ENCODE data around the gene RASIP1.
"Not testable (repeated sequence)": the region's sequence is repeated elsewhere in the genome, so short reads cannot be mapped to it uniquely, and the experiment has no call there.

The RASIP1 gene

DNA sequence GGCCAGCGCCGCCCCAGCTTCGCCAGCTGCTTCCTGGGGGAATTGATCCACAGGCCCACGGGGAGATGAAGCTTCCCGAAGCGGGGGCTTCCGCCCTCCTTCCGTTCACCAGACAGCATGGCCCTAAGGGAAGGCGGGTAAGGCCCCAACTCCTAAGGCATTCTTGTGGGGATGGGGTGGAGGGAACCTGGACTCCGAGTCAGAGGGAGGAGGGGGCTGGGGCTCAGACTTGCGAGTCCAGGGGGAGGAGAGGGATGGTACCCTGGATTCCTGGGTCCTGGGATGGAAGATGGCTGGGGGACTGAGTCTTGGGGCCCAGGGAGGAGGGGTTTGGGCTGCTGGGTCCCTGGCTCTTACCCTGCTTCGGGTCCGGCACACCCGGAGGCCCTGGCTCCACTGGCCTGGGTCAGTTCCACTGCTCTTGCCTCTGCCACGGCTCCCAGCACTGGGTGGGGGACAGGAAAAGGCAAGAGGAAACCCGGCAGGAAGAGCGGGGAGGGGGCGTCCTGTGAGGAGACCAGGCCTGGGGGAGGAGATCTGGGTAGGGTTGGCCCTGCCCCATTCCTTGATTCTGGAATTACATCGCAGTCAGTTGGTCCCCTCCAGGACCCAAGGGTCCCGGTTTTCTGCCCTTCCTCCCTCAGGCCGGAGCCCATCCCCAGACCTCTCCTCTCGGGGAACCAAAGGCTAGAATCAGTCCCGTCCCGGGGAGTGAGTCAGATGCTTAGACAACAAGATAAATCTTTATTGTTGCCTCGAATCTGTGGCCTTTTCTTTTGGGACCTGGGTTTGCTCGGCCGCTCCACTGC is at the start of gene RASIP1:
TSS of gene RASIP1 (minus strand) at position 447 of the 809 bp plus-strand sequence. CDS start at position 119, 328 bp downstream.
- no peak for DNase-seq (ENCODE audit: low spot score)

DNA sequence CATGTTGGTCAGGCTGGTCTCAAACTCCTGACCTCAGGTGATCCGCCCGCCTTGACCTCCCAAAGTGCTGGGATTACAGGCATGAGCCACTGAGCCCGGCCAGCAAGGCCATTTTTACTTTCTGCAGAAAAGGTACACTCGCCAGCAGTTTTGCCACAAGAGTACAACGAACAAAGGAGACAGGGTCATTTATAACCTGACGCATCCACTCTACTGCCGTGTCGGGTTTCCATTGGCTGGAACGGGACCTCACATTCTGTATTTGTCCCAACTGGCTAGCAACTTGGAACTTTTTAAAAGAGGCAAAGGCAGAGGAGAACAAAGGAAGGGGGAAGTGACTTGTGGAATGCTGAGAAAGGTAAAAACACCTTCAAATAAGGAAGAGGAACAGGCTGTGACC is 46.9 kb upstream of the RASIP1 start:
- not testable (repeated sequence) for DNase-seq (ENCODE audit: low spot score)

DNA sequence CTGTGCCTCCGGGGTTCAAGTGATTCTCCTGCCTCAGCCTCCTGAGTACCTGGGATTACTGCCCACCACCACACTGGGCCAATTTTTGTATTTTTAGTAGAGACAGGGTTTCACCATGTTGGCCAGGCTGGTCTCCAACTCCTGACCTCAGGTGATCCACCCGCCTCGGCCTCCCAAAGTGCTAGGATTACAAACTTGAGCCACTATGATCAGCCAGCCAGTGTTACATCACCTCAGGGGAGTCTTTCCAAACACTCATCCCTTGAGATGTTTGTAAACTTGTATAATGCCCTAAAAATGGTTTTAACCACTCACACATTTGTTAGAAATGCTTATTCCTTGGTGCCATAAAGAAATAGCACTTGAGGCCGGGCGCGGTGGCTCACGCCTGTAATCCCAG is 46.0 kb upstream of the RASIP1 start:
- DNase-seq (ENCODE audit: low spot score), result not testable (repeated sequence)

DNA sequence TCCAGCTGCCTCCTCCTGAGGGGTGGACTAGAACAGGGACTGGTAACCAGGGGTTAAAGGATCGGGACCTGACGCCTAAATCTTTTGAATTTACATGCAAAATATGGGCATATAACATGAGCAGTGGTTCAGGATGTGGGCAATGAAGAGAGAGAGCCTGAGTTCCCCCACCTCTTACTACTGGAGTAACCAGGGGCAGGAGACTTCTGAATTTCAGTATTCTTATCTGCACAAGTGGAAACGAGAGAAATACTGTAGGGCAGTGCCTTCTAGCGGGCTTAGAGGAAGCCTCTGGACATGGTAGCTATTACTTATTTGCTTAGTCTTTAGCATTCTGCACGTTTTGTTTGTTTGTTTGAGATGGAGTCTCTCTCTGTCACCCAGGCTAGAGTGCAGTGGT is 44.1 kb upstream of the RASIP1 start:
- DNase-seq (ENCODE audit: low spot score), result no peak

DNA sequence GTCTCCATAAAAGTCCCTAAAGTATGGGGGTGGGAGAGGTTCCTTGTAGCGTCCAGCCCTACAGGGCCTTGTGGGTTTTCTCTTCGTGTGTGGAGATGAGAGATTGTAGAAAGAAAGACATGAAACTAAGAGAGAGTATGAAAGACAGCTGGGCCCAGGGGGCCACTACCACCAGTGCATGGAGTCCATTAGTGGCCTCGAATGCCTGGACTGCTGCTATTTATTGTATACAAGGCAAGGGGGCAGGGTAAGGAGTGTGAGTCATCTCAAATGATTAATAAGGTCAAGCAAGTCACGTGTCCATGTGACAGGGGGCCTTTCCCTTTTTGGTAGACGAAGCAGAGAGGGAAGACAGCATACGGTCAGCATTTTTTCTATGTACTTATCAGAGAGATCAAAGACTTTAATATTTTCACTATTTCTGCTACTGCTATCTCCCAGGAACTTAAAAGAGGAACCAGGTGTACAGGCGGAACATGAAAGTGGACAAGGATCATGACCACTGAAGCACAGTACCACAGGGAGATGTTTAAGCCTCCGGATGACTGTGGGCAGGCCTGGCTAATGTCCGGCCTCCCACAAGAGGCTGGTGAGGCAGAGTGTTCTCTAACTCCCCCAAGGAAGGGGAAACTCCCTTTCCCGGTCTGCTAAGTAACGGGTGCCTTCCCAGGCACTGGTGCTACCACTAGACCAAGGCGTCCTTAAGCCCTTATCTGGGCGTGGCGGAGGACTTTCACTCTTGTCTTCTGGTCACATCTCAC is 40.4 kb upstream of the RASIP1 start:
- DNase-seq (ENCODE audit: low spot score), result peak; percentile 9

- DNase-seq (ENCODE audit: low spot score), result no peak
These were observed 39.2 kb upstream of the RASIP1 start for GRCh38 chr19:48779636-48780035.

GRCh38 chr19:48777720-48778119 is 37.3 kb upstream of the RASIP1 start:
- no peak for DNase-seq (ENCODE audit: low spot score)

DNA sequence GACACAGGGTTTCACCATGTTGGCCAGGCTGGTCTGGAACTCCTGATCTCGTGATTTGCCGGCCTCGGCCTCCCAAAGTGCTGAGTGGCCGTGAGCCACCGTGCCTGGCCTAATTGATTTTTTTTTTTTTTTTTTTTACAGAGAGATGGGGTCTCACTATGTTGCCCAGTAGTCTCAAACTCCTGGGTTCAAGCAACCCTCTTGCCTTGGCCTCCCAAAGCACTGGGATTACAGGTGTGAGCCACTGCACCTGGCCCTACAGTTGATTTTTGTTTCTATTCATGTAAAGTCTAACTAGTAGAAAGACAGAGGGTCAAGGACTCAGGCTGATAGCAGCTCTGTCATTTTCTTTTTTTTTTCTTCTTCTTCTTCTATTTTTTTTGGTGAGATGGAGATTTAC is 36.7 kb upstream of the RASIP1 start:
- DNase-seq (ENCODE audit: low spot score), result no peak

- DNase-seq (ENCODE audit: low spot score), result no peak
These were observed 32.1 kb upstream of the RASIP1 start for GRCh38 chr19:48772503-48772953.

GRCh38 chr19:48770734-48771472 is 30.5 kb upstream of the RASIP1 start:
- no peak for DNase-seq (ENCODE audit: low spot score)

DNA sequence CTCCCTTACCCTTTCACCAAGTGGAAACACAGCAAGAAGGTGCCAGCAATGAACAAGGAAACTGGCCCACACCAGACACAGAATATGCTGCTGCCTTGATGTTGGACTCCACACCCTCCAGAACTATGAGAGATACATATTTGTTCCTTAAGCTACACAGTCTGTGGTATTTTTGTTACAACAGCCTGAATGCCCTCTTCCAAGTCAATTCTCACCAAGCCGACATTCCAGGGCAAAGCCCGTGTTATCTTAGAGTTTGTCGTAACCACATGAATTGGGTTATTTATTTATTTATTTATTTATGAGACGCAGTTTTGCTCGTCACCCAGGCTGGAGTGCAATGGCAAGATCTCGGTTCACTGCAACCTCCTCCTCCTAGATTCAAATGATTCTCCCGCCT is 29.9 kb upstream of the RASIP1 start:
- no peak for DNase-seq (ENCODE audit: low spot score)

GRCh38 chr19:48768994-48769713 is 28.7 kb upstream of the RASIP1 start:
- DNase-seq (ENCODE audit: low spot score), result no peak

DNA sequence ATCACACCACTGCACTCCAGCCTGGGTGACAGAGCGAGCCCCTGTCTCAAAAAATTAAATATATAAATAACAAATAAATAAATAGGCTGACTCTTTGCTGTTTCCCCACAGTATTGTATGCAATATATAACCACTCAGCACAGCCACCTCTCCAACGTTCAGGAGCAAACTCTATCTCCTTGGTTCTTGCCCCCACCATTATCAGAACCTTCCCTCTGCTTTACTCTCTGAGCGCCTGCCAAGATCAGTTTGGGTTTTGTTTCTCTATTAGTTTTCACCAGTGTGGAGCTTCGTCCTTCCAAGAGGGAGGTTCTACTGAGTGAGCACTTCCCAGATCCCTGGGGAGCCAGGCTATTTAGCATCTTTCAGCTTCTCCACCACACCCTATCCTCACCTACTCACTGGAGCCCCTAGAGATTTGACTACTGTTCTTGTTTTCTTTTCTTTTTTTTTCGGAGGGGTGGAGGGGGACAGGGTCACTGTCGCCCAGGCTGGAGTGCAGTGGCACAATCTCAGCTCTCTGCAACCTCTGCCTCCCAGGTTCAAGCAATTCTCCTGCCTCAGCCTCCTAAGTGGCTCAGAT is 27.9 kb upstream of the RASIP1 start:
- not testable (repeated sequence) for DNase-seq (ENCODE audit: low spot score)

GRCh38 chr19:48765816-48766215 is 25.4 kb upstream of the RASIP1 start:
- DNase-seq (ENCODE audit: low spot score), result not testable (repeated sequence)

DNA sequence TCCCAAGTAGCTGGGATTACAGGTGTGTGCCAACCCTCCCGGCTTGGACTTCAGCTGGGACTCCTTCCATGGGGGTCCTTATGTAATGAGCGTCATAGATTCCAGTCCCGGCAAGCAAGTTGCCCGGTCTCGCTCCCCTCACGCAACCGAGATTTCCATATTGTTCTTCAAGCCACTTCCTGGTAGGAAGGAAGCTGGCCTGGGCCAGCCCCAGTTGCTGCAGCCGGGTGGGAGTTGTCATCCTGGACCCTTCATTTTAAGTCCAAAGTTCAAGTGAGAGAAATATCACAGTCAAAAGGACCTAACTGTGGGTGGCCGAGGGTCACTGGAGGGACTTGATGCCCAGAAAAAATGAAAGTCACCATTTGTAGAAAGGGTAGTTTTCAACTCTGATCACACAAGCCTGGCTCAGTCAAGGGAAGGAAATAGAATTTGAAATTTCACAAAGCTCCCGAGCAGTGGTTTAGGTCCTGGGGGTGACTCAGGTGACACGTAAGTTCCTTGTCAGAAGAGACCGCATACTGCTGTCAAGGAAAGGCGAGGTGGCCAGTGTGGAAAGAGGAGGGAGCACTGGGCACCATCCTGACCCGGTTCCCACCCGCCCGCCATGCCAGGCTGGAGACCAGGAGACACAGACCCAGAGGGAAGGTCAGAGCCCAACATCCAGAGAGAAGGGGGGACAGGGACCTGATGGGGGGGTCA is 20.2 kb upstream of the RASIP1 start:
- no peak for DNase-seq (ENCODE audit: low spot score)

DNA sequence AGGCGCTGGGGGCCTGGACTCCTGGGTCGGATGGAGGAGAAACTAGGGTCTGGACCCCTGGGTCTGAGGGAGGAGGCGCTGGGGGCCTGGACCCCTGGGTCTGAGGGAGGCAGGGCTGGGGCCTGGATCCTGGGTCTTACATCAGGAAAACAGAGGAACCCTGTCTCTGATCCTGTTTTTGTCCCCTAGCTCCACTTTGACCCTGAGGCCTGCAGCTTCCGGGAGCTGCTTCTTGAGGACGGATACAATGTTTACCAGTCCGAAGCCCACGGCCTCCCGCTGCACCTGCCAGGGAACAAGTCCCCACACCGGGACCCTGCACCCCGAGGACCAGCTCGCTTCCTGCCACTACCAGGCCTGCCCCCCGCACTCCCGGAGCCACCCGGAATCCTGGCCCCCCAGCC is 17.3 kb upstream of the RASIP1 start:
- DNase-seq (ENCODE audit: low spot score), result no peak

GRCh38 chr19:48757089-48757675 is 16.8 kb upstream of the RASIP1 start:
- no peak for DNase-seq (ENCODE audit: low spot score)

GRCh38 chr19:48756686-48757085 is 16.3 kb upstream of the RASIP1 start:
- no peak for DNase-seq (ENCODE audit: low spot score)

- DNase-seq (ENCODE audit: low spot score), result no peak
These were observed 15.8 kb upstream of the RASIP1 start for GRCh38 chr19:48756212-48756611.

DNA sequence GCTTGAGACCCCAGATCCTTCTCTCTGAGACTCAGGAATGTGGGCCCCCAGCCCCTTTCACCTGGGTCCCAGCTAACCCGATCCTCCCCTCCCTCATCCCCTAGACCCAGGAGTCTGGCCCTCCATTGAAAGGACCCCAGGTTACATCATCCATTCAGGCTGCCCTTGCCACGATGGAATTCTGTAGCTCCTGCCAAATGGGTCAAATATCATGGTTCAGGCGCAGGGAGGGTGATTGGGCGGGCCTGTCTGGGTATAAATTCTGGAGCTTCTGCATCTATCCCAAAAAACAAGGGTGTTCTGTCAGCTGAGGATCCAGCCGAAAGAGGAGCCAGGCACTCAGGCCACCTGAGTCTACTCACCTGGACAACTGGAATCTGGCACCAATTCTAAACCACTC is 15.4 kb upstream of the RASIP1 start:
- no peak for DNase-seq (ENCODE audit: low spot score)

Data from COLO829 (cell line).